OCI-M1 (cell line): ENCODE measurements around the gene GPR137B.
"Not testable (repeated sequence)": the region's sequence is repeated elsewhere in the genome, so short reads cannot be mapped to it uniquely, and the experiment has no call there.

Source experiments
- DNase-seq: peaks from one replicate; lab custom pipeline; 2025; lab: John Stamatoyannopoulos, UW

The GPR137B gene

GRCh38 chr1:236144446-236145150 lies 2.3 kb downstream of the GPR137B start:
- no peak for DNase-seq

- no peak for DNase-seq
Measured at GRCh38 chr1:236147068-236147467, 4.7 kb downstream of the GPR137B start.

GRCh38 chr1:236147521-236148469 lies 5.5 kb downstream of the GPR137B start:
- no peak for DNase-seq

- DNase-seq: no peak
Measured at GRCh38 chr1:236148470-236148845, 6.1 kb downstream of the GPR137B start.

GRCh38 chr1:236149003-236149595 lies 6.8 kb downstream of the GPR137B start:
- no peak for DNase-seq

GRCh38 chr1:236149696-236150228 lies 7.4 kb downstream of the GPR137B start:
- no peak for DNase-seq

GRCh38 chr1:236150311-236150955 lies 8.1 kb downstream of the GPR137B start:
- no peak for DNase-seq

GRCh38 chr1:236150986-236151385 lies 8.6 kb downstream of the GPR137B start:
- DNase-seq: no peak

- DNase-seq: no peak
Measured at GRCh38 chr1:236151739-236152424, 9.5 kb downstream of the GPR137B start.

- no peak for DNase-seq
Measured at GRCh38 chr1:236154126-236154525, 11.8 kb downstream of the GPR137B start.

GRCh38 chr1:236154671-236155398 lies 12.5 kb downstream of the GPR137B start:
- no peak for DNase-seq

GRCh38 chr1:236155399-236155767 lies 13.0 kb downstream of the GPR137B start:
- no peak for DNase-seq

GRCh38 chr1:236155841-236156503 lies 13.6 kb downstream of the GPR137B start:
- no peak for DNase-seq

- no peak for DNase-seq
Measured at GRCh38 chr1:236156512-236157208, 14.3 kb downstream of the GPR137B start.

- not testable (repeated sequence) for DNase-seq
Measured at GRCh38 chr1:236158072-236158471, 15.7 kb downstream of the GPR137B start.

- no peak for DNase-seq
Measured at GRCh38 chr1:236158719-236159118, 16.4 kb downstream of the GPR137B start.

GRCh38 chr1:236159704-236160539 lies 17.6 kb downstream of the GPR137B start:
- no peak for DNase-seq

- no peak for DNase-seq
Measured at GRCh38 chr1:236160540-236161127, 18.3 kb downstream of the GPR137B start.
